GM21619 (cell line): Measurements from ENCODE around the gene SACS.

Source experiments
- ATAC-seq: cut with Tn5 transposase; IDR thresholded peaks from one replicate; pipeline ENCODE4 v1.9.1; 2021; ENCODE audit not compliant: unreplicated experiment

Gene SACS

DNA sequence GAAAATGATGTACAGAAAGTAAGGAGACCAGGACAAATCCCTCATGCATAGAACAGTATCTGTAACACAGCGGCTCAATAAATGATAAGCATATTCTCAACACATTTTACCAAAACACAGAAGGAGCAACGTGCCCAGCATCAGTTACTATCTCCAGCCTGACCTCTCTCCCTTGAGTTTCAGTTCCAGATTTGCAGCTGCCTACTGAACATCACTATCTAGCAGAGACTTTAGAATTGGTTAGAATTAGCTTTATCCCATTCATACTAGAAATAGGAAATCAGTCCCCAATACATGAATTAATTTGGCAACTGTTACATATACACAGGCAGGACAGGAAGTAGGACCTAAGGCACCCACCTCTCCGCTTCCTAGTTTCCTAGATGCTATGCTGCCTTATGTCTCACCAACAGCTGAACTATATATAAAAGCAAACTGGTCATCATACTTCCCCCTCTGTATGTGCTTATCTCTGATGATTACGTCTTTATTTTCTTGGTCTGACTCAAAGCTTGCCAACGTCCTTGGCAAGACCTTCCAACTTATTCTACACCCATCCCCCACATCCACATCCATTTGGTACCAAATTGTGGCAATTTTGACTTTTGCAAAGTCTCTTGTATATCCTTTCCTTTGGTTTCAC, 61.1 kb downstream of the SACS start:
- no peak for ATAC-seq

DNA sequence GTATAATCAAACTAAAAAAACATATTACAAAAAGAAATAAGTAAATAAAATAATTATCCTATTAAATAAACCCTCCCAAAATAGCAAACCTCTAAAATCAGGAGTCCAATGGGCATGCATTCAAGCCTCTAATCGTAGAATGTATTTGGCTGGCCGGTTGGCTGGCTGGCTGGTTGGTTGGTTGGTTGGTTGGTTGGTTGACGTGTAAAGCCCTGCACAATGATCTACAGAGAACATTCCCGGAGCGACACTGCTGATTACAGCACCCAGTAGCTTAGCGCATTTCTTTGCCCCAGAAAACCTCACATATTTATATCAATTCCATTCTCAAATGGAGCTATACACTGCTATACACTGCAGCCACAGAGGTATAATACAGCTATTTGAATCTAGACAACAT, 65.6 kb downstream of the SACS start:
- no peak for ATAC-seq

DNA sequence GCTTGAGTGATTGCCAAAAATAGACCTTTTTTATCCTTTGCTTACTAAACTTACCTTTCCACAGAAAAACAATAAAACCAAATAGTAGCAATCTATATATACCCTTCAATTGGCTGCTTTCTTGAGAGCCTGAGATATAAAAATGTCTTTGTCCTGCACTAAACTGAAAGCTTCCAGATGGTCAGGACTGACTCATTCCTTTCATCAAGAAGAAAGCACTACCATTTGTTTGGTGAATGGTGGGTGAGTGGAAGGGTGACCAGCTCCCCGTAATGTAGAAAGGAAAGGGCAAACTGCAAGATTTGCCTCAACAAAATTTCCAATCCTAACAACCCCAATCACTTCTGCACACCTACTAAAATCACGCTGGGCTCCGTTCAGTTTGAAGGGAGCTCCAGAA, 67.8 kb downstream of the SACS start:
- ATAC-seq, result no peak

DNA sequence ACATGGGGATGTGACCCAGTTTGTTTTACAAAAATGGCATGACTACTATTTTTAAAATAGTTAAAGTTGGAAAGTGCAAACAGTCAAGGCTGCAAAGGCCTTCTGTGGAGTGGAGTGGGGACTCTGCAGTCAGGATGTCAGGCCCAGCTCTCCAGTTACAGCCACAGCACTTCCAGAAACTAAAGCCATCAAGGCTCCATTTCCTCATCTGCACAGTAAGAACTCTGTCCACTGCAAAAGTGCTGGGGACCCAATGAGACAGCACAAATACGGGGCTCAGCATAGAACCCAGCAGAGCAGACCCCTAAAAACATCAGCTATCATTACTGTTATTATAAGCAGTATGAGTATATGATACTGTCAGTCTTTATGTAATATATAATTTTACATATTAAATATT, 73.6 kb downstream of the SACS start:
- no peak for ATAC-seq

DNA sequence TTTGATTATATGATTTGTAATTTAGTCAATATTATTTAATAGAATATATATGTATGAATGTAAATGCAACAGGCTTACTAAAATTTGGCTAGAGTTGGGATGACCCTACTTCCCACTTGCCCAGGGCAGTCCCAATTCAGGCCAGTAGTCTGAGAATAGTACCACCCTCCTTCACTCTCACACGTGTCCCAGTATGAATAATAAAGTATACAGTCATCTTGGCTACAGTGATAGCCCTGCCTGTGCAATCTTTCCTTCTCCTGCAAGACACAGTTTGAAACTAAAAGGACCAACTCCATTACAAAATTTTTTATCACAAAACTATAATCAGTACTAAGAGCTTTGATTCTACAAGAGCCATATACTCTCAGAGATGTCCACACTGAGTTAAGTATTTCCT, 76.2 kb downstream of the SACS start:
- no peak for ATAC-seq

DNA sequence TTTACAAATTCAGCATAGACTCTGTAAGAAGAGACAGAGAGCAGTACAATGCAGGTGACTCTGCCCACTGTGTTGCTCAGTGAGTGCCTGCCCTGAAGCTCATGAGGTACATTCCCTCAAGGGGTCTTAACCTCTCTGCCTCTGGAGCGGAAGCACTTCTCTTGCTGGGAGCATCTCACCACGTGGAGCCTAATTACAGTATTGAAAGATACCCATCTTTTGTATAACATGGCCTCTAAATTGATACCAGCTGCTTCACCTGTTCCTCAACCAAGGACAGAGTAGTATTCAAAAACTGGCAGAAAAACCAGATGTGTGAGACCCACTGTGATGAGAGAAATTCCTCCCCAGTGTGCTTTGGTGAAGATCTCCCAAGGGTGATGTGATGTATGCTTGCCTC, 77.1 kb downstream of the SACS start:
- no peak for ATAC-seq

DNA sequence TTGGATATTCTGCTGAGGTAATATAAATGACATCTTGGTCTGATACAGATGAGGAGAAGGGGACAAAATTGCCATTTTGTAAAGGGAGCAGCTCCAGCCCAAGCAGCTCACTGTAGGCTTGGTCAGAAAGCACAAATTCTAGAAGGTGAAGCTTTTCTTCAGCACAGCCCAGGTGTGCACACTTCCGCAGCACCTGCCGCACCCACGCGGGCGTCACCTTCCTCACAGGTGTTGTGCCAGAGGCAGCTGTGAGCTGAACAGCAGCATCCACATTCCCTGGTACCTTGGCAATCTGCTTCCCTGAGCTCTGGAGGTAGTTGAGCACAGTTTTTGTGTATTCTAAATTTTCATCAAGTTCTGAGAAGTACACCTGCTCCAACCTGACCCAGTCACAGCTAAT, 79.0 kb downstream of the SACS start:
- ATAC-seq, result no peak

DNA sequence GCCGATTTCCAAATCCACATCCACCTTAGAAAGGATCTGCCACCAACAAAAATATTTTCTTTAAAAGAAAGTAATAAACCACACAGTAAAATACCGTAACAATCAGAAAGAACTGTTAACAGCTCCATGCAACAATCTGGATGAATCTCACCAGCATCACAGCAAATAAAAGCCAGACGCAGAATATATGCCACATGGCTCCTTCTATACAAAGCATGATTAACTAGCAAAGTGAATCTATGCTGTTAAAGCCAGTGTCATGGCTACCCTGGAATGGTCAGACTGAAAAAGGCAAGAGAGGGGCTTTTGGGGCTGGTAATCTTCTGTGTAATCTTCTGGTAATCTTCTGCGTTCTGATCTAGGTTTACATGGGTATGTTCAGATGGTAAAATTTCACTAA, 81.3 kb downstream of the SACS start:
- no peak for ATAC-seq

DNA sequence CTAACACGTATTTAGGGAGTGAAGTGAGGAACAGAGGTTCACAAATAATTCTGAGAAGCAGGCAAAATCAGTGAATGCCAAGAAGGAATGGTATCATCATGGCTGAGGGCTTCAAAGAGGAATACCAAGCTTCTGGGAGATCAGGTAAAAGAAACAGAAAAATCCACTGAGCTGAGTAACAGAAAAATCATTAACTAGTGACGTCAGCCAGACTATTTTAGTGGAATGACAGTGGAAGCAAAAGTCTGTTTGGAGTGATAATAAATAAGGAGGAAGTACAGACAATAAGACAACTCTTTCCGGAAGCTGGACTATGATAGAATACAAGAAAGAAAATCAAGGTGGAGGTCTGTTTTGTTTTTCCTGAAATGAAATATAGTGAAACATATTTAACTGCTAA, 83.5 kb downstream of the SACS start:
- no peak for ATAC-seq

DNA sequence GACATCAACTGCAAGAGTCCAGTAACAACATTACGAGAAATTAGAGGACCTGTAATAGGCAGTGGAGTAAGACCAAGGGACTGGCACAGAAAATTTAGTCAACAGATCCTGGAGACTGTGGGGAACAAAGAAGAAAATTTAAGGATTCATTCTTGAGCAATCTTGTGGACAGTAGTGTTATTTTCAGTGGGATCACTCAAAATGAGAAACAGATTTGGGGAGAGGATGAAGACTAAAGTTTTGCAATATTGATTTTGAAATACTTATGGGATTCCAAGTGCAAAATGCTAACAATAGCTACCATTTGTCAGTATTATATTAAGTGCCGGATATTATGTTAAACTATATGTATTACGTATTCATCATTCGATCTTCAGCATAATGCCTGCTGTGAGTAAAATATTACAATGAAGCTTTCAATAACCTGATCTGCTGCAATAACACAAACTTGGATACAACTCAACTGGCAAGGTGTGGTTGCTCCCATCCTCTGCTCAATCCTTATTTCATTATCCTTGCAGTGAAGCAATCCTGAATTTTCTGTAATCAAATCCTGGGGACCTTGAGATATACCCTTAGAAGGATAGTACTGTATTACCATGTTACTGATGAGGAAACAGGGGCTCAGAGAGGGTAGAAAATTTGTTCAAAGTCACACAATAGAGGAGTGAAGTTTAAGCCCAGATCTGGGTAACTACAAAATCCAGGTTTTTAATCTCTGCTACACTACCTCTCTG, 84.2 kb downstream of the SACS start:
- ATAC-seq, result no peak

DNA sequence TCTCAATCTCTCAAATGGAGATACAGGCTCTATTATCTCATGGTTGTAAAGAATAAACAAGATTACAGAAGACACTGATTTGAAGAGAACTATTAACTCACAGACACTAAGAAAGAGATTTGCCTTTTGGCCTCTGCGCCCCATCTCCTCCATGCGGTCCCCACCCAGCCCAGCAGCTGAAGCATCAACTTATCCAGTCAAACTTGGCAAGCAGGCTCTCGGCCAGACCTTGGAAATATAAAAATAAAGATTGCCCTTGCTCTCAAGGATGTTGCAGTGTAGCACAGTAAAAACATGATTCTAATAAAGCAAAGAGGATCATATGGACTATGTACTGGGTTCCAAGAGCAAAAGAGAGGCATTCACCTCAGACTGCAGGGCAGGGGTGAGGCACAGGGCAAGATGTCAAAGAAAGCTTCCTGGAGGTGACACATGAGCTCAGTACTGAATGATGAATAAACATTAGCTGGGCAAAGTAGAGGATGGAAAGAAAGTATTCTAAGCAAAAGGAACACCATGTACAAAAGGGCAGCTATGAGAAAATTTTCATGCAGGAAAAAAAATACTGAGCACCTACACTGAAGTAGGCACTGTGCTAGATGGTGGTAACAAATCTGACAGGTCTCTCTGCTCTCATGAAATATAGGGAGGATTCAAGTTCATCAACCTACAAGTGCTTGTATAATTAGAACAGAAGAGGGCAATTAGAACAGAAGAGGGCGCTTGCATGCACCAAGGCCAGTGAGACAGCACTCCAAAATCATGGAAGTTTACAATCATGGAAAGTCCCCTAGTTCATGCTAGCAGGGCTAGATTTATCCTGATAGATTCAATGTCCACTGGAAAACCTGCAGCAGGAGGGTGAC, 85.0 kb downstream of the SACS start:
- no peak for ATAC-seq

DNA sequence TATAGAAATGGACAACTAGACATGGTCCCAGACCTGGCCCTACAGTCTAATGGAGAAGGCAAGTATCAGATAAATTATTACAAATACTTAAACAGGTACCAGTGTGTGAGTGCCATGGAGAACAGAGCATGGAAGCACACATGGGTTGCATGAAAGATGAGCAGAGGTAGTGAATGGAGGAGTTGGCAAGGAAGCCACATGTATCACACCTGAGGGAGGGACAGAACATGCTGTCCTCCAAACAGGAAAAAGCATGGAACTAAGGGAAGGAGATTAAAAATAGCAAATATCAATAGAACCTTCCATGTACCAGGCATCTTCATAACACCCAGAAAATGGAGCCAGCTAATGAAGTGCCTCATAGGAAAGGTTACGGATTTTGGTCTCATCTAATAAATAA, 85.9 kb downstream of the SACS start:
- ATAC-seq, result no peak

DNA sequence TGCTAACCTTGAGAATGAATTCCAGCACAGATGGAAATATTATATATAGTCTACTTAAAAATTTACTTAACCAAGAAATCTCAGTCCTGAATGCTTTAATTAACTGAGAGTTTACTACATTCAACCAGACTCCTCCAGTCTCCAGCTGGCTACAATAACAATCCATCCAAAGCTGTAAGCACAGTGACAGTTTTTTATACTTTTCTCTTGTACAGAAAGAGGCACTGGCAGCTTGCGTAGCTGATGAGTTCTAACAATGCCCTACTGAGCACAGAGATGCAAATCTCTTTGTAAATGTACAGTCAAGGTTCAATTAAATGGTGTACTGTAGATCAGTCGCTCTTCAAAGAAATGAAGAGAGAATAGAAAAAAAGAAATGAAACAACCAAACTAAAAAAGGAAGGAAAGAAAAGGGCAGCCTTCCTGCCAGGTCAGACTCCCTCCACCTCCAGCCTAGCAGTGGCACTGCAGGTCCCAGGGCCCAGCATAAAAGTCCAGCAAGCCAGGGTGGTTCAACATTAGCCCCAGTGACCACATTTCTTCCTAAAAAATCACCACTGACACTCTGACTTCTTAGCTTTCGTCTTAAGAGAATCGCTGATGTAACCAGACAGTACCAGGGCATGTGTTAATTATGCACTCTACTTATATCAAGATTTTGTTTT, 88.4 kb downstream of the SACS start:
- no peak for ATAC-seq

DNA sequence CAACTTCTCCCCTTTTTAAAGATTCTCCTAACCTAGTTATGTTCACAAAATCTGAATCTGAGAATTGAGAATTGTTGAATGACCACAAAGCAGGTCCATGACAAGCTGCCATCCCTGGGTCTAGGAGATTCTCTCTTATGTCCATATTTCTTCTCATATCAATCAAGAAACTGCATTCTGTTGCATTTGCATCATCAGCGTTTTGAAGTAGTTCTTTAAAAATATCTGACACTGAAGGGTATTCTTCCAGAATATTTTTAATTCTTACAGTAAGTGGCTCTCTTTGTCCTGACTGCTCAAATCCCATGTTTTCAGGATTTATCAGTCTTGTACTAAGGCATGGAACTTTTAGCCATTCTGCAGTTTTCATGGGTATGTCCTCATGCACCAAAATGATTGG, 94.3 kb downstream of the SACS start:
- no peak for ATAC-seq

DNA sequence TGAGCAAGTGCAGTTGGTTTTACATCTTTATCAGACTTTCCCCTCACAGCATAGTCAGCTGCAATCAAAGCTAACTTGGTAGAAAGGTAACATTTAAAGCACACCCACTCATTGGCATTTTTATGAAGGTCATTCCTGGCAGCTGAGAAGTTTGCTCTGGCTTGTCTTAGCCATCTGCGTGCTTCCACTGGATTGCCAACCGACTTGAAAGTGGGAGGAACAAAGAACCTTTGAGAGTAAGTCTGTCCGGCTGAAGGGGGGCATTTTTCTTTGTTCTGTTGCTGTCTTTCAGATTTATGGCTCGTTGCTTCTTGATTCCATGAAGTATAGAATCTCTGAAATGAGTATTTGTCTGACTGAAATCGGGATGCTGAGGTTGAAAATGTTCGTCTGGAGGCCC, 103.1 kb downstream of the SACS start:
- no peak for ATAC-seq

DNA sequence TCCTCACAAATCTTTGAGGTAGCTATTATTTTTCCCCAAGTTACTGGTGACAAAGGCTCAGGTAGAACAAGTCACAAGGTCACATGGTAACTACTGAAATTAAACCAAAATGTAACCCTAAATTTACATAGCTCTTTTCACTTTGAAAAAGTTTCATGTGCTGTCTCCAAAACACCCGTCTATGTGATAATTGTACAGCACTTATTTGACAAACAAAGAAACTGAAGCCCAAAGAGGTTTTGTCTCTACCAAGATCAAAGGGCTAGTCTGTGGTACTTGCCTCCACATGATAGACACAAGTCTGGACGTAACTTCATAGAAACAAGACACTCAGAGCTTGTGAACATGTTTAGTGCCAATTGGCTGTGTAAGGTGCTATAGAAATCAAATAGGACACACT, 108.3 kb downstream of the SACS start:
- ATAC-seq, result no peak

DNA sequence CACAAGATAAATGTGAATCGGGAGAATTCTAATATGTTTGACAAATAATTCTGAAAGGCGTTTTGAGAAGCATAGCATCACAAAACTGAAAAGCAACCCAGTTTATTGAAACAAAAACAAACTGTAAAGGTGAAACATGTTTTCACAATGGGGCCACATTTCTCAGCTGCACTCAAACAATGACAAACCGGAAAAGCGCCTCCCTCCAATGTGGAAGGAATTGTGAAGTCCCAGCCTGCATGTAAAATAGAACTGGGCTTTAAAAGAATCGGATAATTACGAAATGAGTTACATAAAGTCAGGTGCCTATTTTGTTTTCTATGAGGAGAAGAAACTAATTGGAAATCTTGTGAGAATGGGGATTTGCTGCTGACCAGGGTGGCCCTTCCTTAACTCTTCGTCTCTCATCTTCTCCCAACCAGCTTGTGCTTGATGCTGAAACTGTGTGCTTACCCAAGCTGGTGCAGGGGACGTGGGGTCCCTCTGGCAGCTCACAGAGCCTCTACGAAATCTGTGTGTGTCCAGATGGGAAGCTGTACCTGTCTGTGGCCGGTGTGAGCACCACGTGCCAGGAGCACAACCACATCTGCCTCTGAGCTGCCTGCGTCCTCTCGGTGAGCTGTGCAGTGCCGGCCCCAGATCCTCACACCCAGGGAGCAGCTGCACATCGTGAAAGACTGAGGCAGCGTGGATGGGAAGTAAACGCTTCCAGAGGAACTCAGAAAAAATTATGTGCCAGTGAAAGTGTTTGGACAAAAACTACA, 109.4 kb downstream of the SACS start:
- ATAC-seq, result no peak

DNA sequence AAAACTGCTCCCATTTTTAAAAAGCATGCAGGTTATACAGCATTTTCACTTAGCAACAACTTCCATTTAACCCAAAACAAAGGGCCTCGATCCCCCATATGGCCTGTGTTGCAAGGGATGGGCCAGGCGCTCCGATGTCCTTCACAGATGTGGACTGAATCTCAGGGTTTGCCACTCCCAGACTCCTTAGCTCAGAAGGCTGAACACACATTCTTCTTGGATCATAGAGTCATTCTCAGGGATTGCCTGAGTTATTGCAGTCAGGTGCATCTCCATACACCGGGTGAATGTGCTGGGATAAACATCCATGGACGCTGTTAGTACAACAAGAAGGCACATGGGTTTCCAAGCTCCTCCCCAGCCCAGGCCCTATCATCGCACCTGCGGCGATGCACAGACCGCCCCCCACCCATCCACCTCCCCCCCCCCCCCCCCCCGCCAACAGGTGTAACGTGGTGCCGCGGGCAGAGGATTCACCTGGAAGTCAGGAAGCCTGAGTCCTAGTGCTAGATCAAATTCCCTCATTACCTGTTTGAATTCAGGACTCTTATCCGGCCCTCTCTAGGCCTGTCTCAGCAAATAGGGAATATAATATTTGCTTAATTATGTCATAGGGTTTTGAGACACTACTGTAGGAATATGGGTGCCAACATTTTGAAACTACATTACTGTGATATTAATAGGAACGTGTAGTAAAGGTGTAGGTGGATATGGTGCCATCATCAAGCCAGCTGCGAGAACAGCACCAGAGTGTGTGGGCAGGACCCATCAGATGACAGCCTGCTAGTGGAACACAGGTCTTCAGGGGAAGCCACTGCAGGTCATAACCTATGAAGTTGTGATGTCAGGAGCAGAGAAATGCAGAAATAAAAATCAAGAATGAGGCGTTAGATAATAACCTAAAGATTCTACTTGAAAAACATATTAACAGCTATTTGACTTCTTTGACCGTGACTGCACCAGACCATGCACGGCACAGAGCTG, 110.9 kb downstream of the SACS start:
- ATAC-seq, result no peak

DNA sequence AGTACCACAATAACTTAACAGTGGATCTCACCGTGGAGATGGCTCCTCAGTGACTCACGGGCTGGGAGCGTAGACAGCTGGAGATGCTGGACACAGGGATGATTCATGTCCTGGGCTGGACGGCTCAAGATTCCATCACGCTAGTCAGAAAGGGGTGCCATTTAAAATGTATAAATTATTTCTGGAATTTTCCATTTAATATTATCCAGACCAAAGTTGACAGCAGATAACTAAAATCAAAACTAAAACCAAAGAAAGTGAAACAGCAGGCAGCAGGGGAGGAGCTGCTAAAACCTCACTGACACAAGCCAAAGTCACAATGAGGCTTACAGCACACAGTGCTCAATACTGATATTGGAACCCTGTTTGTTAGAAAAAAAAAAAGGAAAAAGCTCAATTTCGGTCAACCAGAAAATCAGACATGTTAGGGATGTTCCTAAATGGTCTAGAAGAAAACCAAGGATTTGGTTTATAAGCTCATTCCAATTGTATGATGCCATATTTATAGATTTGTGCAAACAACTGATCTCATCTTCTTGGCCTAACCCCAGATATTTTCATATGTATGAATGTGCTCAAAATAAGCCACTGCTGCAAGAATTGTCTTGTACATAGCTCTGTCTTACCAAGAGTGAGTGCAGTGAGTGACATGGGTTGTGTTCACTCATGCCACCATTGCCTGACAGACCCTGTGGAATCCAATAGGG, 111.8 kb downstream of the SACS start:
- ATAC-seq, result peak; percentile 77
